Midbrain (tissue), 1 donor: ENCODE results near the gene PIK3R2.
"Not testable (repeated sequence)": the region's sequence is repeated elsewhere in the genome, so short reads cannot be mapped to it uniquely, and the experiment has no call there.

Experiments
- DNase-seq: peaks from one replicate; lab custom pipeline; 2025; lab: John Stamatoyannopoulos, UW

The PIK3R2 gene

GRCh38 chr19:18155095-18156087 lies 2.4 kb downstream of the PIK3R2 start:
- no peak for DNase-seq

GRCh38 chr19:18156268-18156667 lies 3.3 kb downstream of the PIK3R2 start:
- no peak for DNase-seq

- DNase-seq: peak; percentile 81
Observed at GRCh38 chr19:18156841-18157464, 4.0 kb downstream of the PIK3R2 start.

- peak; percentile 89 for DNase-seq
Observed at GRCh38 chr19:18157465-18158063, 4.6 kb downstream of the PIK3R2 start.

GRCh38 chr19:18158467-18158866 lies 5.5 kb downstream of the PIK3R2 start:
- DNase-seq: no peak

GRCh38 chr19:18159059-18159616 lies 6.2 kb downstream of the PIK3R2 start:
- not testable (repeated sequence) for DNase-seq

- no peak for DNase-seq
Observed at GRCh38 chr19:18159810-18160209, 6.8 kb downstream of the PIK3R2 start.

- DNase-seq: no peak
Observed at GRCh38 chr19:18160493-18160970, 7.6 kb downstream of the PIK3R2 start.

GRCh38 chr19:18160971-18161635 lies 8.1 kb downstream of the PIK3R2 start:
- DNase-seq: peak; percentile 75

GRCh38 chr19:18161636-18162002 lies 8.7 kb downstream of the PIK3R2 start:
- no peak for DNase-seq

GRCh38 chr19:18164072-18164471 lies 11.1 kb downstream of the PIK3R2 start:
- no peak for DNase-seq

GRCh38 chr19:18165794-18166544 lies 13.0 kb downstream of the PIK3R2 start:
- no peak for DNase-seq

GRCh38 chr19:18167011-18167410 lies 14.0 kb downstream of the PIK3R2 start:
- no peak for DNase-seq

- DNase-seq: peak; percentile 13
Observed at GRCh38 chr19:18167975-18168645, 15.1 kb downstream of the PIK3R2 start.

- no peak for DNase-seq
Observed at GRCh38 chr19:18168673-18169381, 15.9 kb downstream of the PIK3R2 start.

GRCh38 chr19:18170714-18171255 lies 17.8 kb downstream of the PIK3R2 start:
- no peak for DNase-seq

- DNase-seq: no peak
Observed at GRCh38 chr19:18171605-18172327, 18.8 kb downstream of the PIK3R2 start.

GRCh38 chr19:18172331-18173053 lies 19.5 kb downstream of the PIK3R2 start:
- no peak for DNase-seq
